HG03460 (cell line): ENCODE measurements around the gene ZNF664.

Source experiments
- ATAC-seq: cut with Tn5 transposase; IDR thresholded peaks from one replicate; pipeline ENCODE4 v1.9.1; 2021; ENCODE audit not compliant: unreplicated experiment

Gene ZNF664

GRCh38 chr12:124007826-124008570, 35.0 kb downstream of the ZNF664 start:
- ATAC-seq = no peak

- no peak for ATAC-seq
Measured at GRCh38 chr12:124008595-124008994, 35.6 kb downstream of the ZNF664 start.

GRCh38 chr12:124009781-124010180, 36.8 kb downstream of the ZNF664 start:
- ATAC-seq = no peak

- ATAC-seq = no peak
Measured at GRCh38 chr12:124010687-124011086, 37.7 kb downstream of the ZNF664 start.

- ATAC-seq = no peak
Measured at GRCh38 chr12:124011435-124012115, 38.6 kb downstream of the ZNF664 start.

GRCh38 chr12:124013073-124013472, 40.1 kb downstream of the ZNF664 start:
- ATAC-seq = no peak

- no peak for ATAC-seq
Measured at GRCh38 chr12:124015494-124016461, 42.8 kb downstream of the ZNF664 start.

GRCh38 chr12:124017064-124017463, 44.0 kb downstream of the ZNF664 start:
- no peak for ATAC-seq

- no peak for ATAC-seq
Measured at GRCh38 chr12:124018539-124018938, 45.5 kb downstream of the ZNF664 start.

GRCh38 chr12:124019115-124019514, 46.1 kb downstream of the ZNF664 start:
- ATAC-seq = no peak

GRCh38 chr12:124020514-124020949, 47.5 kb downstream of the ZNF664 start:
- no peak for ATAC-seq

GRCh38 chr12:124021007-124021406, 48.0 kb downstream of the ZNF664 start:
- no peak for ATAC-seq

- no peak for ATAC-seq
Measured at GRCh38 chr12:124022161-124022560, 49.1 kb downstream of the ZNF664 start.

- ATAC-seq = no peak
Measured at GRCh38 chr12:124024263-124024678, 51.3 kb downstream of the ZNF664 start.

- no peak for ATAC-seq
Measured at GRCh38 chr12:124024776-124025175, 51.8 kb downstream of the ZNF664 start.

GRCh38 chr12:124025661-124026060, 52.6 kb downstream of the ZNF664 start:
- ATAC-seq = no peak

GRCh38 chr12:124026755-124027745, 54.0 kb downstream of the ZNF664 start:
- no peak for ATAC-seq

- ATAC-seq = no peak
Measured at GRCh38 chr12:124027753-124028554, 54.9 kb downstream of the ZNF664 start.

- no peak for ATAC-seq
Measured at GRCh38 chr12:124028555-124028925, 55.5 kb downstream of the ZNF664 start.
